Stimulated activated CD4-positive, alpha-beta T cell treated with anti-CD3 and anti-CD28 coated beads, Interleukin-2, amount 100 ng/mL, for 48 hours (primary cell): ENCODE measurements around the gene GOSR2.
A peak's percentile ranks its signal among the peaks of the same experiment; 100 is the strongest.
"Not testable (repeated sequence)": the region's sequence is repeated elsewhere in the genome, so short reads cannot be mapped to it uniquely, and the experiment has no call there.

ENCODE experiments used
- DNase-seq, 2 donors: peaks; one replicate each; pipeline ENCODE4 v3.0.0-alpha.2; 2020

GOSR2 gene

DNA sequence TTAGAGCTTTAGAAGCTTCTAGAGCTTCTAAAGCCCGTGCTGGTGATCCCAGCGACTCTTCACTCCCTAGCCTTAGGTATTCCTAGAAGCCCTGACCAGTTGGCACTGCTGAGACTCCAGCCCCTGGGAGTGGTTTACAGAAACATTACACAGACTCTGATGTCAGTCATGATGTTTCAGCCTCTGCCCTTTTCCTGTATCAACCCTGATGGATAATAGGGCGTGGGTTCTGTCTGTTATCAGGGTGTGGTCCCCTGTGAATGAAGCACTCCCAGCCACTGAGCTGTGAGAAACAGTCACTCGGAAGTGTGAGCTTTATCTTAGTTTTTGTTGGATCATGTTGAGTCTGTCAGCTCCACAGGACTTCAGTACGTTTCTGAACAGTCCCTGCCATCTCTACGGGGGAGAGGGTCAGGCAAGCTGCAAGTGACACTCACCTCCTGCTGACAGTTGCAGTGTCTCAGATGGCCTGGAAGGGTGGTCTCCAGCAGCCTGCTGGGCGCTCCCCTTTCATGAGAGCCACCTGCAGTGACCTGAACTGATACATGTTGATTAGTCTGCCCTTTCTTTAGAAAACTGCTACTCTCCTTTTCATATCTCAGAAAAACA lies 12.8 kb downstream of the GOSR2 start:
- no peak for DNase-seq

DNA sequence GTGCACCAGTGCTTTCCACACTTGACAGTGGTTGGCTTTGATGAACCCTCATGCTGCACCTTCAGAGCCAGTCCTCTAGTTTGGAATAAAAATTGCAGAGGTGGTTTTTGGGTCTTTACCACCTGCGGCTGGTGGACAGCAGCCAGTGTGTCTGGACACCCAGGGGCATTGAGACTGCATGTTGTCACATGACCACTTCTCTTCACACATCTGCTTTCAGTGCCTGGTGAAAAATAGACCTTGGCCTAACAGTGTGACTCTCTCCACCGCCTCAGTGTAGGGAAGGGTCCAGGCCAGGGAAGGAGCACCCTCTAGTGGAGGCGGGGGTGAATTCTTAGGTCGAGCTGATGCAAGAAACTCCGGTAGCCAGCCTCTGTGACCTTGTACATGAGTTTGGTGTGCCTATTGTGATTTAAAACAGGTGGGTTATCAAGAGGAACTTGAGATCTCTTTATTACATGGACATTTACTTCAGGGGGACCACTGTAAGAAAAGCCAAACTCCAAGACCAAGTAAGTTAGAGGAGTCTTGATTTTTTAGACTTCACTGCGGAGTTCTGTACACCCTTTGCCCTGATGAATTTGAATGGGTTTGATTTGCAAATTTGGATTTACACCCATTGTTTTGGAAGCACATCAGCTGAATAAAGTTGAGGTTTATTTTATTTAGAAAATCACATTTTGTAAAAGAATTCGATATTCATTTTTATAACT lies 17.9 kb downstream of the GOSR2 start:
- DNase-seq = peak; percentile 67 to 69

DNA sequence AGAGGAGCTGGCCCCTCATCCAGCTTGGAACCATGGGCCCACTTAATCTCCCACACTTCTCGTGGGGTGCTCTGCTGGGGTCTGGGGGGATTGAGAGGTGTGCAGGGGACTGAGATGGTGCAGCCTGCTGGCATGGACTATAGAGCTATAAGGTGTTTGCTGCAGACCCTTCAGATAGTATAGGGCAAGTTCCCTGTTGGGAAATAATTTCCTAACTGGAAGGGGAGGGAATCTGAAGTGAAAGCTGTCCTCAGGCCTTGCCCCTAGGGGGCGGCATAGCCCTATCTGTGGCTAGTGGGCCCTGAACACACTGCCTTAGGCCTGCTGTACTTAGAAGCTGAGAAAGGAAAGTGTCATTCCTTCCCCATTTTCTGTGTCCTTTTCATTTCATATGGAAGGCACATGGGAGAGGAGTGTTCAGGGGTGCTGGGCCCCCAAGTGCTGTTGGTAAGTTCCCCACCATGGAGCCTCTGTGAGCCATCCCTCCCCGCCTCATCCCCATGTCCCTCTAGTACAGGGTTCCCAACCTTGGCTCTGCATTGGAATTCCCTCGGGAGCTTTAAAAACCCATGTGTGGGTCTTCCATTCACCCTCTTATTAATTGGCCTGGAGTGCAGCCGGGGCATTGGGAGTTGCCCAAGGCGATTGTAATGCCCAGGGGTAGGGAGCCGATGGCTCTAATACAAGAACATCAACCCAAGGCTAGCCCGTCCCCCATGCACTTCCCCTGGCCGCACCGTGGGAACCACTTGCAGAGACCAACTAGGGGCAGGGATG lies 19.7 kb downstream of the GOSR2 start:
- peak; percentile 42 to 53 for DNase-seq

- DNase-seq = no peak
Observed at GRCh38 chr17:46943218-46943500, 20.2 kb downstream of the GOSR2 start.

- peak in 1 of 2 donors; percentile 8 for DNase-seq
Observed at GRCh38 chr17:46943501-46944393, 20.8 kb downstream of the GOSR2 start.

- no peak for DNase-seq
Observed at GRCh38 chr17:46944931-46945330, 22.0 kb downstream of the GOSR2 start.

GRCh38 chr17:46947216-46947615 lies 24.3 kb downstream of the GOSR2 start:
- DNase-seq = no peak

DNA sequence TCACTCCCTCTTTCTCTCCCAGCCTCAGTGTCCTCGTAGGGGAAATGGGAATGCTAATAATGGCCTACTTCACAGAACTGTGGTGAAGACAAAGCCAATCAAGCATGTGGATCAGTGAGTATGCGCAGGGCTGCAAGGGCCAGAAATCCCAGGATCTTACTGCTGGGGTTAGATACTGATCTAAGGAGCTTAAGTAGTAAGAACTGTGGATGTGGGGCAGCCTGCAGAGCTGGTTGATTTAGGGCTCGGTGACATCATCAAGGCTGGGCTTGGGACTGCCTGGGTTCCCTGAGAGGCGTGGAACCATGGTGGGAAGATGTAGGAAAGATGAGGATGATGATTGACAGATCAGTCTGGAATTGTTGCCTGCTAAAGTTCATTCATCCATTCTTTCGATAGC lies 25.6 kb downstream of the GOSR2 start:
- no peak for DNase-seq

GRCh38 chr17:46949291-46950174 lies 26.6 kb downstream of the GOSR2 start:
- DNase-seq = no peak

- no peak for DNase-seq
Observed at GRCh38 chr17:46950342-46950996, 27.5 kb downstream of the GOSR2 start.

DNA sequence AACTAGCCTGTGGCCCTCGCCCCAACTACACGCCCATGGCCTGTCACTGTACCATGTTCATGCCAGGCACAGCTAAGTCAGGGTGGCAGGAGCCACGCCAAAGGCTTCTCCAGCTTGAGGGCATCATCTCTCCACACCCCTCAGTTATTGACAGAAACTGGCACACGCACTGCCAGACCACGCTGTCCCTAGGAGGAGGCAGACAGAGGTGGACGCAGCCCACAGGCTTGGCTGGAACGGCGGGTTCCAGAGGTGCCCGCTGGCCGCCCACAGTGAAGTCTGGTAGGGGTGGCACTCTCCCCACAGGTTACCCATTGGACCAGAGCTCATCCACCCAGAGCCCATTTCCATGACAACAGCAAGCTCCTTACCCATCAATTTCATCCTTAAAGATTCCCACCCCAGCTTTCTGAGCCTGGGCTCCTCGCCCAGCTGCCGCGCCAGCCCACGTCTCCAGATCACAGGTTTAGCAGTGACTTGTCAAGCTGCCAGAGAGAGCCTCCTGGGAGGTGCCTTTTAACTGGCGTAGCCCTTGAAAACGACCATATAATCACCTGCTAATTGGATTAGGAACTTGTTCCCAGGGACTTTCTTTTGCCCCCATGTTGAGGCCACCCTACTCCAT lies 28.1 kb downstream of the GOSR2 start:
- DNase-seq = no peak

DNA sequence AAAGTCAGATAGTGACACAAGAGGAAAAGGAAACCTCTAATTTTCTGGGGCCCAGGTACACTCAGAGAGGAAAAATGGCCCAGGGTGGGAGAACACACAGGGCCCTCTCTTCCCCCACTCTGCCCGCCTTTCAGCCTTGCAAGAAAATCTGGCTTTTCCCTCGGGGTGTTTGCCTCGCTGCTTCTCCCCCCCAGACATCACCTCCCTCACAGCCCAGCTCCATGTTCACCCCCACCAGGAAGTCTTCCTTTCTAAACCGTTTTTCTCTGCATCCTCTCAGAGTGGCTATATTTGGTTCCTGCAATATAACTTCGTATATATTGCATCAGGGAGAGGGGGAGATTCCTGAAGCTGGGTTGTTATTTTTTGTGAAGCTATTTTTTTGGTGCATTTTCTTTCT lies 28.7 kb downstream of the GOSR2 start:
- no peak for DNase-seq

DNA sequence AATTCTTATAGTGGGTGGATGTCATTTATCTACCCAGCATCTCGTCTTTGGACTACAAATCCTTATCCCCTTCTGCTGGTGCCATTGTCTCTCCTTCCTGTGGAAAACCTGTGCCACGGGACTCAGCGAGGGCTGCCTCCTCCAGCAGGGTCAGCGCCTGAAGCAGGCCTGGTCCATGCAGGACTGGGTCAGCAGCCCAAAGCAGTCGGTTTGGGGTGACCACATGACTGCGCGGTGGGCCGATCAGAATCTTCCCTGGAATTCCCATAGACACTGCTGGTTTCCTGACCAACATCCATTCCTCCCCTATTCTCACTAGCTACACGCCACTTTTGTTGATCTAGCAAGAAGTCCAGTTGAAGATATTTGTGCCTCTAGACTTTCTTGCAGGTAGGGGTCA lies 29.2 kb downstream of the GOSR2 start:
- no peak for DNase-seq

GRCh38 chr17:46953191-46953590 lies 30.2 kb downstream of the GOSR2 start:
- DNase-seq = not testable (repeated sequence)

- DNase-seq = no peak
Observed at GRCh38 chr17:46958041-46958591, 35.2 kb downstream of the GOSR2 start.

DNA sequence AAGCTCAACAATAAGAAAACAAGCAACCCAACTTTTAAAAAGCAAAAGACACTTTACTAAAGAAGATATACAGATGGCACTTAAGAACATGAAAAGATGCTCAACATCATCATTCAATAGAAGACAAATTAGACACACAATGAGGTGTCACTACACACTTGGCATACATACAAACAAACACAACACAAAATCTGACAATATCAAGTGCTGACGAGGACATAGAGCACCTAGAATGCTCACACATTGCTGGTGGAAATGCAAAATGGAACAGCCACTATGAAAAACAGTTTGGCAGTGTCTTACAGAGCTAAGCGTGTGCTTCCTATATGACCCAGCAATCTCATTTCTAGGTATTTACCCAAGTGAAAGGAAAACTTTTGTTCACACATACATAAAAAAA lies 37.2 kb downstream of the GOSR2 start:
- DNase-seq = no peak

DNA sequence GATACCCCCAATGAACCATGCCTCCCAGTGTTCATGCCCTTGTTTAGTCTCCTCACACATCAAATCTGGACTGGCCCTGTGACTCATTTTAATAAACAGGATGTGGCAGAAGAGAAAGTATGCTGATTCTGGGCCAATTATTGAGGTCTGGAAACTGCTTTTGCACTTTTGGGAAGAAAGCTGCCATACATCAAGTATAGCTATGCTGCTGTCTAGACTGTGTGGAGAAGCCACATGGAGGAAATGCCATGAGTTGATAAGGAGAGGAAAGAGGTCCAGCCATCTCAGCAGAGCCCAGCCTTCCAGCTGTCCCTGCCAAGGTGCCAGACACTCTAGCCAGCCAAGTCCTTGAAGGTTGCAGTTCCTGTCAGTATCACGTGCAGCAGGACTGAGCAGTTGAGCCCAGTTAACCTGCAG lies 39.4 kb downstream of the GOSR2 start:
- no peak for DNase-seq

- DNase-seq = no peak
Observed at GRCh38 chr17:46963571-46963970, 40.6 kb downstream of the GOSR2 start.

DNA sequence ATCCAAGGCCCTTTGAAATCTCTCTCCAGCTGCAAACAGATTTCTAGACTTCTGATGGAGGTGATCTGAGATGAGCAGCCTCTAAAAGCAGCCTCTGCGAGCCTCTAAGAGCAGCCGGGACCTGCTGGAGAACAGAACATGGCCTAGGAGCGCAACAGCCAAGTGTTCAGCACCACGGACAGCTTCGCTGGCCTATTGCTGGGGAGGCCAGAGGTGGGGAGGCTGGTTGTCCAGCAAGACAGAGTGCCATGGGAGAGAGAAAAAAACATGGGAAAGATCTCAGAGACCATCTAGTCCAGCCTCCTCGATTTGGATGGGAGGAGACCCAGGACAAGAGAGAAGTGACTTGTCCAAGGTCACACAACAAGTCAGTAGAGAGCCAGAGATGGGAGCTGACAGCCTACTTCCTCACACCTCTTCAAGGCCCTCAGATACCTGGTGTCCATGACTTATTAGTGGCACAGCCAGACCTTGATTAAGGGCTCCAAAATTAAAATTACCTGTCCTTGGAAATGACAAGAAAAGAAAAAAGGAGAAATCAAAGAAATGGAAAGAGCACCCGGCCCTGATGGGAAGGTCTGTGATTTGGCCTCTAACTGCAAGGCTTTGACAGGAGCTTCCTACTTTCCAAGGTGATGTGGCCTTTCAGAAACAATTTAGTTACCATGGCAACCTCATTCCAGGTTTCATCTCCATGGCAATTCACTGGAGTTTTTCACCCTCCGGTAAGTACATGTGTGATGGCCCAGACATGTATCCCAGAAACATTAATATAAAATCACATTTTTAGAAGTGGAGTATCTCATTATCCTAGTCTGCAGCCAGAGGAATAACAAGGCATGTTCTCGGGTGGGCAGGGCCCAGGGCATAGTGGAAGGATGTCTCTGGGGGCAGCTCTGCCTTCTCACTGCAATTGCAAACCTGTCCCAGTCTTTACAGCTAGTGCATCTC lies 41.6 kb downstream of the GOSR2 start:
- no peak for DNase-seq
